Cardiac fibroblast (primary cell): ENCODE data around the gene PAEP.

Source experiments
- DNase-seq, 2 donors: peaks; one replicate each; pipeline versions ENCODE4 v3.0.0 to v3.0.0-alpha.2; 2010; ENCODE audit warnings: low read depth in 2 of 2
- H3K4me3 ChIP-seq, 2 donors: replicated peaks in 1 of 2; 1 replicate in 1 of 2; 2 replicates in 1 of 2; pipeline ENCODE4 v1.5.1; 2011; ENCODE audit warnings: low read depth in 2 of 2, low read length in 2 of 2, mild to moderate bottlenecking in 2 of 2, moderate library complexity in 1 of 2
- CTCF ChIP-seq: IDR thresholded peaks from one replicate; pipeline ENCODE4 v1.5.1; 2011; ENCODE audit warnings: low read depth, mild to moderate bottlenecking, low read length, inconsistent platforms

The PAEP gene

GRCh38 chr9:135588886-135589595, 27.5 kb downstream of the PAEP start:
- no peak for DNase-seq
- no peak overlapping the region for H3K4me3 ChIP-seq
- TF ChIP-seq CTCF, result no peak

- H3K4me3 ChIP-seq, result no peak overlapping the region
- TF ChIP-seq CTCF, result no peak
- no peak for DNase-seq
Measured at GRCh38 chr9:135589596-135590485, 28.3 kb downstream of the PAEP start.

DNA sequence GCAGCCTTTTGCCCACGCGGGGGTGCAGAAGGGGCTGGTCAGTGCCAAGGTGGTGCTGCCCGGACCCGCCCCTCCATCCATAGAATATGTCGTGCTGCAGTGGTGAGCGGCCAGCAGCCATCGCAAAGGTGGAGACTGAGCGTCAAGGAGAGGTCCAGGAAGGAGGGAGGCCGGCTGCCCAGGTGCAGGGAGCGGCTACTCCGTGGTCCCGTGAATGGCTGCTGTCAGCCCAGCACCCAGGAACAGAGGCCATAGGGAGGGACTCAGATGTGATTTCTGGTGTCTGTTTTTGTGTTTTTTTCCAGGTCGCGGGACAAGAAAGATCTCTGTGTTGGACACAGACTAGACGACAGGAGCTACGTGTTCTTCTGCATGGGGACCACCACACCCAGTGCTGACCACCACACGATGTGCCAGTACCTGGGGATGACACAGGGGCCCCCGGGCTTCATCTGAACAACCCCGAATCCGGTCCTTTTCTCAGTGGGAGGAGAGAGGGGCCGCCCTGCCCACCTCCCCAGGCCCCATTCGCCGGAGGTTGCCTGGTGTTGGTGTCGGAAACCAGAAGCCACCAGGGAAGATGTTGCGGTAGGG, 29.0 kb downstream of the PAEP start:
- no peak for DNase-seq

GRCh38 chr9:135591506-135592330, 30.2 kb downstream of the PAEP start:
- DNase-seq, result no peak
- no peak overlapping the region for H3K4me3 ChIP-seq
- no peak for TF ChIP-seq CTCF

More for the DNA sequence above, 29.0 kb downstream of the PAEP start:
- TF ChIP-seq CTCF, result no peak
- no peak overlapping the region for H3K4me3 ChIP-seq

- no peak for DNase-seq
- no peak for TF ChIP-seq CTCF
- no peak overlapping the region for H3K4me3 ChIP-seq
Measured at GRCh38 chr9:135592331-135592590, 30.7 kb downstream of the PAEP start.

- no peak for TF ChIP-seq CTCF
- no peak overlapping the region for H3K4me3 ChIP-seq
- no peak for DNase-seq
Measured at GRCh38 chr9:135592625-135593024, 31.1 kb downstream of the PAEP start.
